Choroid plexus epithelial cell (primary cell): ENCODE data around the gene XPO4.
A peak's percentile ranks its signal among the peaks of the same experiment; 100 is the strongest.

Source experiments
- DNase-seq: peaks from one replicate; pipeline ENCODE4 v3.0.0-alpha.2; 2010; ENCODE audit warnings: low read depth
- H3K4me3 ChIP-seq: 2 replicates; pipeline ENCODE4 v1.5.1; 2011; ENCODE audit warnings: low read depth, mild to moderate bottlenecking, control low read depth, low read length, moderate library complexity
- CTCF ChIP-seq: conservative IDR thresholded peaks from 2 replicates; pipeline ENCODE4 v1.5.1; 2011; ENCODE audit warnings: low read depth, mild to moderate bottlenecking, control low read depth, inconsistent platforms, low read length, moderate library complexity

Gene XPO4

GRCh38 chr13:20803180-20803965 is 99.2 kb downstream of the XPO4 start:
- DNase-seq, result no peak
- no peak for TF ChIP-seq CTCF
- no peak overlapping the region for H3K4me3 ChIP-seq

GRCh38 chr13:20801707-20802106 is 100.8 kb downstream of the XPO4 start:
- no peak for DNase-seq
- TF ChIP-seq CTCF, result no peak
- H3K4me3 ChIP-seq, result no peak overlapping the region

GRCh38 chr13:20799726-20800416 is 102.7 kb downstream of the XPO4 start:
- no peak overlapping the region for H3K4me3 ChIP-seq
- TF ChIP-seq CTCF, result no peak
- no peak for DNase-seq

GRCh38 chr13:20798027-20798426 is 104.5 kb downstream of the XPO4 start:
- H3K4me3 ChIP-seq, result no peak overlapping the region
- TF ChIP-seq CTCF, result no peak
- DNase-seq, result no peak

- no peak for TF ChIP-seq CTCF
- peak; percentile 26 for DNase-seq
- H3K4me3 ChIP-seq, result no peak overlapping the region
Observed at GRCh38 chr13:20796791-20797508, 105.6 kb downstream of the XPO4 start.

- no peak overlapping the region for H3K4me3 ChIP-seq
- no peak for DNase-seq
- no peak for TF ChIP-seq CTCF
Observed at GRCh38 chr13:20789665-20790064, 112.9 kb downstream of the XPO4 start.
